ENCODE data around the gene FBN2.
"Not testable (repeated sequence)": the region's sequence is repeated elsewhere in the genome, so short reads cannot be mapped to it uniquely, and the experiment has no call there.

Gene FBN2

DNA sequence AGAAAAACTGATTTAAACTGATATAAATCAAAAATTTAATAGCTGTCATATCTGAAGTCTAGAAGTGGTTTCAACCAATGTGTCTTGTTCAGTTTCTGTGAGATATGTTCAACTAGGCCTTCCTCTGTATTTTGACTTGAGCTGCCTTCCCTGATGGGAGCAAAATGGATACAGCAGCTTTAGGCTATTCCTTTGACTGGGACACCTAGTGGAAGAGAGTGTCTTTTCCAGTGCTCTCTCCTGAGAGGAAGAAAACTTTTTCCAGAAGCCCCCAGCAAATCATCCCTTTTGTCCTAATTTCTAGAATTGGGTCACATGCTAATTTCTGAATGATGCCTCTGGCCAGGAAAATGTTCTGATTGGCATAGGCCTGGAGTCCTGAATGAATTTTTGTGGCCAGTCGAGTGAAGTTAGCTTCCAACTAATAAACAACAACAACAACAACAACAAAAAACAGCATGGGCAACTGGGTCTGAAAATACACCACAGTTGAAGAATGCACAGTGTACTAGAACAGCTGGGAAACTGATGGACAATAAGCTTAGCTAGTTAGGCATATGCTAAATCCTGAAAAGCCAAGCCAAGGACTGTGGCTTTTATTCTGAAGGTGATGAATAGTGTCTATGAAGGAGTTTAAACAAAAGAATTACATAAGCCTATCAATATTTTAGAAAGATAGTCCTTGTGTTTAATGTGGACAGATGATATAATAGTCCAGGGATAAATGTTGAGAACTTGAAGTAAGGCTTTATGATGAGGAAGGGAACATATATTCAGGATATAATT lies 125.7 kb downstream of the FBN2 start:
- DNase-seq = no peak

DNA sequence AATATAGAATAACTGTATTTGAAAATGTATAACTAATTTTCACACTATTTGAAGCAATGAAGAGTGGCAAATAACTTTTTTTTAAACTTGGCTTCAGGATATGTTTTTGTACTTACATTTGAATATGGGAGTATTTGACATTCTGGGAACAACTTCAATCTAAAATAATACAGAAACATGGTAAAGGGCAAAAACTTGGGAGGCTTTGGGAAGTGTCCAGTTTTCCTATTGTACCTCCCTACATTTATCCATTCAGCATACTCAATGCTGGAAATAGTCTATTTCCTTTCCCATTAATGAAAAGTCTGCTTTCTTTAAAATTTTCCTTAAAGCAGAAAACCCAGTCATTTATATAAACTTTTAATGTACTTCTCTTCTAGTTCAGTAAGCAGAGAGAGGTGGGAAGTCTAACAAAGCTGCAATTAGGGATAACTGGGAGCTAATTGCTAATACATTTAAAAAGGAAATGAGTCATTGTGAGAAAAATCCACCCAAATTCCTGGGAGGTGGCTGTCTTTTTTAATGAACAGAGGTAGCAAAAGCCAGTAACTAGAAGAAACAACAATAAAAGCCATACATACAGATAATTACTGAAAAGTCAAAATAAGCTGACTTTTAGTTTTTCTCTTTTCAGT lies 128.8 kb downstream of the FBN2 start:
- DNase-seq = no peak

- no peak for DNase-seq
These were observed 129.4 kb downstream of the FBN2 start for GRCh38 chr5:128408622-128409021.

DNA sequence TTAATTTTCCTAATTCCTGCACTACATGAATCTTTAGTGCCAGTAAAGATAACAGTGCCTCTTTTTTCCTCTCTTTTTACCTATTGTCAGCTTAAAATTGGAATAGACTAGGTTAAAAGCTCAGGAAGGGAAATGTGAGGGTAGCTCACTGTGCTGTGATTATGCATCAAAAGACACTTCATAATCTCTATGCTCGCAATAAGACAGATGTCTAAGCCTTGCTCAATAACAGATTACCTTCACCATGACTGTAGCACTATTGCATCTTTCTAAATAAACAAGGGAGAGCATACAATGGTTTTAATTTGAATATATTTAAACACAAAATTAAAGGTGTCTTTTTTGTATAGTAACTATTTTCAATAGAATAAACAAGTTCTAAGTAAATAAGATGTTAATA lies 130.1 kb downstream of the FBN2 start:
- DNase-seq = no peak

DNA sequence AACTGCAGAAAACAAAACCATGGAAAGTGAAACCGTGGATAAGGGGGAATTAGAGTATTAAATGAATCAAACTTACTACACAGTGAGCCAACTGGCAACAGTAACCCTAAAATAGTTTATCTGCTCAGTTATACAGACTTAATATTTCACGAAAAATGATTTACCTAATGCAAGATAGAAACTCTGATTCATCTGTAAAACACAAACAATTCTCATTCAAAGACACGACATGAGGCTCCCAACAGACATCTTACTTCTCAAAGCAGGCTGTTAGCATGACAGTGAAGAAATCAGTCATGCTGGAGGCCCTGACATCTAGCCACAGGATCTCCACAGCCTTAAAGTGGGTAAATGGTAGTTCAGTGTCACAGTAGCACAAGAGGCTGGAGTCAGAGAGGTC lies 131.2 kb downstream of the FBN2 start:
- no peak for DNase-seq

GRCh38 chr5:128405159-128405558 lies 132.9 kb downstream of the FBN2 start:
- no peak for DNase-seq

DNA sequence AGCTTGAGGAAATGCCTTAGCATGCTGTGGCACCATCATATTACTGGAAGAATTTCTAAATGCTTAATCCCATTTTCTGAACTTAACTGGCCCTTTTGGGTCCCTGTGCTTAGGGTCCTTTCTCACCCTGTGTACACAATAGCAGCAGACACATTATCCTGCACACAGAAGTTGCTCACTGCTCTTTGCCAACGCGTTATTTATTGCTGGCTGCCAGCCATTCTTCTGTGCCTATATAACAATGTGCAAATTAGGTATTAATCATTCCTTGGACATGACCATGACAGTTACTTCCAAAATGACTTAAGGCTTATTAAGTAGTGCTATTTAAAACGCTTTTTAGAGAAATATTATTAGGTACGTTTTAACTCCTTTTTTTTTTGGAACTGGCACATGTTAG lies 134.7 kb downstream of the FBN2 start:
- no peak for DNase-seq

DNA sequence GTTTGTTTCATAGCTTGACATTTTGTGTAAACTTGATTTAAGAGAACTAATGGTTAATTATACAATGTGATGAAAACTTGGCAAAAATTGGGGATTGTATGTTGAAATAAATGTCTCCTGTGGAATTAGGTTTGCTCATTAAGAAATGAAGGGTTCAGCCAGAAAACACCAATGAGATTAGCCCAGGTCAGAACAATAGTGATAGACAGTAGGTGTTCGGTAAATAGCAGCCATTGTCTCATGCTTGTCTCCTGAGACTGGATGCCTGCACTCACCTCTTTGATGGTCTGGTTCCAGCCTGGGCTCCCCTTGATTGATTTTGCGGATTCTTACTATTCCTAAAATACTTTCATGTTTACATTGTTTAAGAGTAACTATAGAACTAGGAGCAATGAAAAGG lies 135.5 kb downstream of the FBN2 start:
- DNase-seq = no peak

DNA sequence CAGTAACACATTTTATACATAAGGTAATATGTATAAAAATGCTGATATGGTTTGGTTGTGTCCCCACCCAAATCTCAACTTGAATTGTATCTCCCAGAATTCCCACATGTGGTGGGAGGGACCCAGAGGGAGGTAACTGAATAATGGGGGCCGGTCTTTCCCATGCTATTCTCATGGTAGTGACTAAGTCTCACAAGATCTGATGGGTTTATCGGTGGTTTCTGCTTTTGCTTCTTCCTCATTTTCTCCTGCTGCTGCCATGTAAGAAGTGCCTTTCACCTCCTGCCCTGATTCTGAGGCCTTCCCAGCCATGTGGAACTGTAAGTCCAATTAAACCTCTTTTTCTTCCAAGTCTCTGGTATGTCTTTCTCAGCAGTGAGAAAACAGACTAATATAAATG lies 137.3 kb downstream of the FBN2 start:
- not testable (repeated sequence) for DNase-seq

GRCh38 chr5:128399111-128399510 lies 138.9 kb downstream of the FBN2 start:
- no peak for DNase-seq

DNA sequence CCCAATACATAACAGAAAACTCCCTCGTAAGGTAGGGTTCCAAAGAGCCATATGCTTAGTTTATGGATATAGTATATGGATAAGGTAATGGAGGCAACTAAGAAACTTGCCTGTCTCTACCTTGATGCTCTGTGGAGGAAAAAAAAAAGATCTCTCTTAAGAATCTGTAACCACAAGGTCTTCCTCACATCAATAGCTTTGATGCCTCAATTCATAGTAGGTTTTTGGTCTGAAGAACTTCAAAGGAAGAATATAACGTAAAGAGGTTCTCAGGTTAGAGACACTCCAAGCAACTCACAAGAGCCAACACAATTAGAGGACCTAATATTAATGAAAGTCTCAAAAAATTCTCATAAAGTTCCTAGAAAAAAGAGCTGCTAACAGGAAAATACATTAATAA lies 140.2 kb downstream of the FBN2 start:
- no peak for DNase-seq

DNA sequence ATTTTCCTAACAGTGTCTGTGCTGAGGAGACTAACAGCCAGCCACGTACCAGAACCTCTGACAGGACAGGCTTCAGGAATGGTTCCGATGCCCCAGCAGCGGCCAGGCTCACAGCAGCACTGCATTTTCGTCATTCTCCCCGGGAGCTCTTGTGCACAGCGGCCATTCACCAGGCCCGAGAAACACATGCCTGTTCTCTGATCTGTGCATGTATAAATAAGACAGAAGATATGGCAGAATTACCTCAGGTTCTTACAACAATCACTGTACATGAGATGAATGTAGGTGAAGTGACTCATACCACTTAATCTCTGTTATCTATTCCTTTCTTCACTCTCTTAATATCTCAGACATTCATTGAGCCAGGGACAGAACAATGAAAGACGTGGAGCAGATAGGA lies 143.0 kb downstream of the FBN2 start:
- no peak for DNase-seq

- DNase-seq = no peak
These were observed 154.0 kb downstream of the FBN2 start for GRCh38 chr5:128384068-128384467.

DNA sequence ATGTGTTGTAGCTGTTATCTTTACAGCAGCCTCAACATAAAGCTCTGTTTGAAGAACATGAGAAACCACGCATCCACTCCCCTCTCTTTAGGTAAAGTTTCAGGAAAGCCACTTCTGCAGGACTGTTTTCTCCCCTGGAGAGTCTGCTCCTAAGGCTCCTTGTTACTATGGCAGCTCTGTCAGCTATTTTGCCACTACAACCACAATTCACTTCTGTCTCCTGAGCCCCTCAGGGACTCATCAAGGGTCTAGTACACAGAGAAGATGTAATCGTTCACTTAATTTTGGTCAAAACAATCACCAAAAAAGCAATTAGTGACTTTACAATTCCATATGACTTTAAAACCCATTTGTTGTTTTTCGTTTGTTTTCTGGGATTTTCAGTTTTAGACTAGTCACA lies 157.7 kb downstream of the FBN2 start:
- DNase-seq = no peak

- no peak for DNase-seq
These were observed 159.4 kb downstream of the FBN2 start for GRCh38 chr5:128378632-128379031.

DNA sequence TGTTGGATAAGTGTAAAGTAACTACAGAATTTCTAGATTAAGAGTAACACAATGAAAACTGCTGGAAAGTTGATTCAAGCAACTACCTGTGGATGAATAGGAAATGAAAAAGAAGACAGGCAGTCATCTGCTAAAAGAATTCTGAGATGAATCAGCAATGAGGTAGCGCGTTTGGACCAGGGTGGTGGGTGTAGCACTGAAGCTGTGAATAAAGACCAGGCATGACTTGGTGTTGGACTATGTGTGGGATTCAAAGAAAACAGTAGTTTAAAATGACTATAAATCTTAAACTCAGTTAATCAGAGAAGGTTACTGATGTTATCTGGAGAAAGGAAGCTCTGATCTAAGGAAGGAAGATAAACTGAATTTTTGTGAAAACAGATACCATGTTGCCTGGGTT lies 159.8 kb downstream of the FBN2 start:
- DNase-seq = no peak

DNA sequence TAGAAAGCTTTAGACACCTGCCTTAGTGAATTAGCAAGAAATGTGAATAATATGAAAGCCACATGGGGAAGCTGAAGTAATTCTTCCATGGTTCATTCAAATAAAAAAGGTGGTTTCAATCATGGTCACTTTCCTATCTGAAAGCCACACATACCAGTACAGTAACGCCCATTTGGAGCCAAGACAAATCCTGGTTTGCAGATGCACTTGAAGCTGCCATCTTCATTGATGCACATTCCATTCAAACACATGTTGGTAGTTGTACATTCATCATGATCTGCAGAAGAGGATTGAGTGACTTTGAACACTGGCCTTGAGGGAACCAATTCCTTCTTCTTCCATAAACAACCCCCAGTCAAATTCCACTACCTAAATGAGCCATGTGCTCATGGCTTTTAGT lies 161.5 kb downstream of the FBN2 start:
- no peak for DNase-seq

DNA sequence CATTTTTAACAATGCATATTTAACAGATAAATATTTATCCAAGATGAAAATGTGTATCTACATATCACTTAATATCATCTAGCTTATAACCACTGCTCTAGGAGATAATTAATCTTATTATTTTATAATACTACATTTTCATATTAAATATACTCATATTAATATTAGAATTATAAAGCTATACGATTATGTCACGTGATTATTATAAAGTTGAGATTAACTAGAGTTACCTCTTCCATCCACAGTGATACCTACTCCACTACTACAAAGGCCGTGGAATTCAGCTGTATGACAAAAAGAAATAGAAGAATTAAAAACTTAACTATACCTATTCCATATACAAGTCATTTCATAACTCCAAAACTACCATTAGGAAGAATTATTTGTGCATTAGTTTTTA lies 171.9 kb downstream of the FBN2 start:
- DNase-seq = no peak

DNA sequence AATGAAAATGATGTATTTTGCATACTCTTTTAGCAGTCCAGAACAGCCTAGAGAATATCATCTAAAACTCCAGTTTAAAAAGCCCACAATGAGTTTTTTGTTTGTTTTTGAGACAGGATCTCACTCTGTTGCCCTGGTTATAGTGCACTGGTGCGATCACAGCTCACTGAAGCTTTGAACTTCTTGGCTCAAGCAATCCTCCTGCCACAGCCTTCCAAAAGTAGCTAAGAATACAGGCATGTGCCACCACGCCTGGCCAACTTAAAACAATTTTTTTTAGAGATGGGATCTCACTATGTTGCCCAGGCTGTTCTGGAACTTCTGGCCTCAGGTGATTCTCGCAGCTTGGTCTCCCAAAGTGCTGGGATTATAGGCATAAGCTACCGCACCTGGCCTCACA lies 175.7 kb downstream of the FBN2 start:
- no peak for DNase-seq

DNA sequence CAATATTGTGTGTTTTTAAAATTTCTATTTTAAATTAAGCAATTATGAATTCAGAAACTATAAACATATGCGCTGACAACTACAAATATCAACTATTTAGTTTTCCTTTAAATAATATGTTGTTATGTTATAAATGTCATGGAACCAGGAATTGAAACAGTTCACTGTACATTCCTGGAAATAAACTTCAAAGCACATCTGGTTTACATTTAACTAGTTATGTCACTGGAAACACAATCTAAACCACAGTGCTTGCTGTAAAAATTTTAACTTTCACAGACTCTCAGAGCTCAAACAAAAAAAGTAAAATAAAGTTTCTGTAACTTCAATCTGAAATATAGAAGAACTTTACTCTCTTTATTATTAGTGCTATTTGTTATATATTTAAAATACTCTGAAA lies 179.2 kb downstream of the FBN2 start:
- DNase-seq = no peak

DNA sequence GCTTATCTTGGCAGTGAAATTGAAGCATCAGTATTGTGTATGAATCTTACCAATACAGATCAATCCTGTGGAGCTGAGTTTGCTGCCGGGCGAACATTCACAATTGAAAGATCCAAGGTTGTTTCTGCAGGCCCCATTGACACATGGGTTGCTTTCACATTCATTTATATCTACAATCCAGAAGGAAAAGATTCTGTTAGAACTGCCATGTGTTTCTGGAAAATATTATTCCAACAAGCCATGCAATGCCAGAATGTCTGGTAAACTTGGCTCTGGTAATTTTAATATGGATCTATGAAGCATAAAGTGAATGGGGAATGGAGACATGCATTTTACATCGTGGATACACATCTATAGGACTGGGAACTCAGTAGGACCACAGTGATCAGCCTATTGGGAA lies 180.8 kb downstream of the FBN2 start:
- DNase-seq = no peak

DNA sequence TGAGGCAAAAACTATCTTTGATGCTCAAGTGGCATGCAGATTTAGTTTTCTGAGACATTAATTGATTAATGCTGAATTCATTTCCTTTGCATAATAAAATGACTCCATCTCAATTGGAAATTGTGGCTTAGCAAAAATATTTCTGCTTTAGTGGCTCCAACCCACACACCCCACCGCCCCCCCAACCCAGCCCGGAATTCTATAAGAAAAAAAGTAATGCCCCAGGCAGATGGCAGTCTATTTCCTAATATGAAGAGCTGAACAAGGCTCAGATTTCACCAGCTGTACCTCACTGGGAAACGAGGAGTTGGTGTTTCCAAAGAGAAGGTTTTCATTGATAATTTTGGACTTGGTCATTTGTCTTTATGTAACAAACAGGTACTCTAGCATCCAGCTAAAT lies 182.1 kb downstream of the FBN2 start:
- no peak for DNase-seq

GRCh38 chr5:128353441-128354107 lies 184.5 kb downstream of the FBN2 start:
- no peak for DNase-seq

- no peak for DNase-seq
These were observed 187.3 kb downstream of the FBN2 start for GRCh38 chr5:128350705-128351104.

Measured in DMS79 treated with DMSO at 0.1 percent for 48 hours (cell line).